ENCODE results near the gene TBC1D8.

The TBC1D8 gene

DNA sequence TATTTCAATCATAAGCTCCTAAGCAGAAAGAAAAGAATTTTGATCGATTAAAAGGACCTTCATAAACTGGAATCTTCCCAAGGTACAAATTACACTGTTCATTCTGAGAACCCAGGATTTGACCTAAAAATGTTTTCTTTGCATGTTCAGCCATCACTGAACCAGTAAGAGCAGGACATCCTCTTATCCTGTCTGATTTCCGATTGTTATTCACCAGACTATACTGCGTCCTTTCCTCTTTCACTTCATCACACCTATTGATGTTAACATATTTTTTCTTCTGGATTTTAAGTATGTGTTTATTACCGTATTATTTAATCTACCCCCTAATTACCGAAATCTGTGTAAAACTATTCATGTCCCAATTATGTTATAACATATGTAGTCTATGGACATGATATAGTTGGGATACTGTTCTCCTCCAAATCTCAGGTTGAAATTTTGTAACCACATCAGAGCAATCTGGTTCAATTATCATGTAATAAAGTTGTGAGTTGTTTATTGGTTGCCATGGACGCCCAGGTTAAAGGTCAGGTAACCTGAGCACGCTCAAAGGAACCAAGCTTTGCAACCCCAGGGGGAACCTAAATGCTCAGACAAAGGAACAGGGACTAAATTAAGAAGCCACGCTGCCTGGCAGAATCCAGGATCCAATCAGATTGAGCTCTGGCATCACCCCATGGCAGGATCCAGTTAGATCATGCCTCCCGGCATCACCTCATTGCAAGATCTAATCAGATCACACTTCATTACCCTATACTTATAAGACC is 11.6 kb upstream of the TBC1D8 start:
- no peak for DNase-seq (ENCODE audit: low read depth in 1 of 2, low spot score in 1 of 2)

DNA sequence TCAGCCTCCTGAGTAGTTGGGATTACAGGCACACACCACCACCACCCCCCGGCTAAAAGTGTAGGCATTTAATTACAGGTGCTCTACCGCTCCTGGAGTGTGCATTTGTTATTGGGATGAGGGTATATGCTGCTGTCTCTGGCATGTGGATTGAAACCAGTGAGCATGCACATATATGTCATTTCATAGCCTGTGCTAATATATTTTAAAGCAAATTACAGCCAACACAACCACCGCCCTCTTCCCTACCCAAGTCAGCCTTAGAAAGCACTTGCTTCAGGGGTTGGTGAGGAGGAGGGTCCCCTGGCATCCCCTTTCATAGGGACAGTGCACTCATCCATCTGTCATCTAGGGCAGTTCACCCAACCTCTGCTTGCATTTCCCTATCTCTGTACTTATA is 10.5 kb upstream of the TBC1D8 start:
- no peak for DNase-seq (ENCODE audit: low read depth in 1 of 2, low spot score in 1 of 2)

- no peak for DNase-seq (ENCODE audit: low read depth in 1 of 2, low spot score in 1 of 2)
Measured at GRCh38 chr2:101160454-101160853, 9.3 kb upstream of the TBC1D8 start.

DNA sequence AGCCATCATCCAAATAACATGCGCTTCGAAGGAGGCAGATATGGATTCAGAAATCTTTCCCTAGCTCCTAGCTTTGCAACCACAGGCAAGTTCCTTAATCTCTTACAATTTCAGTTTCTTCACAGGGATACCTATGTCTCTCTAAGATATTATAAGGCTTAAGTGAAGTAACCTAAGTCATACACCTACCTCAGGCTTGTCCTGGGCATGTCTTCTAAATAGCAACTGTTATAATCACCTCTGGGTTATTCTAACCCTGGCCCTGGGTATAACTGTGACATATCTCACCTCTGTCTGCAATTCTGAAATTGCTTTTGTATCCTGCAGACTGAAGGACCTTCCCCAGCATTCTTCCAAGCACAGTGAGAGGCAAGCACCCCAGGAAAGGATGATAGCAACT is 8.3 kb upstream of the TBC1D8 start:
- DNase-seq (ENCODE audit: low read depth in 1 of 2, low spot score in 1 of 2), result no peak

- no peak for DNase-seq (ENCODE audit: low read depth in 1 of 2, low spot score in 1 of 2)
Measured at GRCh38 chr2:101157272-101157671, 6.1 kb upstream of the TBC1D8 start.

GRCh38 chr2:101153787-101154186 is 2.6 kb upstream of the TBC1D8 start:
- no peak for DNase-seq (ENCODE audit: low read depth in 1 of 2, low spot score in 1 of 2)

GRCh38 chr2:101153077-101153707 is 2.0 kb upstream of the TBC1D8 start:
- no peak for DNase-seq (ENCODE audit: low read depth in 1 of 2, low spot score in 1 of 2)

DNA sequence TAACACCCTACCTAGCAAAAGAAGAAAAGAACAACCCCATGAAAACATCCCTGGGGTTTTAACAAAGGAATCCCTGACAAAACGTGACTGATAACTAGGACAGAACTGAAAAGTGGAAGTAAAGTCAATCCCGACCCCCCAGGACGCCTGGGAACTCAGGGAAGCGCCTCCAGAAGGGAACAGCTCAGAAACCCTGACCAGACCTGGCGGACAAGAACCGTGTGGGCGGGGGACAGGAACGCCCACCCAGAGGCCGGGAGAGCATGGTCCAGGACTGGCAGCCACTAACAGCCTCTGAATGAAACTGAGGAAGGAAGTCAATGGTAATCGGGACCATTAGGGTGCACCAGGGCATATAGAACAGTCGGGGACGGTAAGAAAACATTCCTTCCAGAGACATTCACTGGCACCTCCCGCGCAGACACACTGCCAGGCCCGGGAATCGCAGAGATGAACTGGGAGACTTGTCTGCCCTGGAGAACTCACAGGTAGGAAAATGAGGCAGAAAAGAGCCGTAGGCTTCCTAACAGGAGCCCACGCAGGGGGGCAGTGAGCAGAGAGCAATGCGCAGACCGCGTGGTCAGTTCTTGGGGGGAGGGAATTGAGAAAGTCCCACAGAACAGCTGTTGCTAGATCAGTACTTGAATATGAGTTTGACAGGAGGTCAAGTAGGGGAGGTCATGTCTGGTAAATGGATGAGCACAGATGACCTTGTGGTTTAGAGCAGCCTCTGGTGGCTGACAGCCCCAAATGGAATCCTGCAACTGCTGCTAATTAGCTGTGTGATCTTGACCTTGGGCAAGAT is 1.3 kb upstream of the TBC1D8 start:
- no peak for DNase-seq (ENCODE audit: low read depth in 1 of 2, low spot score in 1 of 2)

GRCh38 chr2:101151859-101152271 is 683 bp upstream of the TBC1D8 start:
- DNase-seq (ENCODE audit: low read depth in 1 of 2, low spot score in 1 of 2), result no peak

- no peak for DNase-seq (ENCODE audit: low read depth in 1 of 2, low spot score in 1 of 2)
Measured at GRCh38 chr2:101150306-101151145, 656 bp downstream of the TBC1D8 start.

GRCh38 chr2:101149241-101150192 is 1.7 kb downstream of the TBC1D8 start:
- DNase-seq (ENCODE audit: low read depth in 1 of 2, low spot score in 1 of 2), result no peak

DNA sequence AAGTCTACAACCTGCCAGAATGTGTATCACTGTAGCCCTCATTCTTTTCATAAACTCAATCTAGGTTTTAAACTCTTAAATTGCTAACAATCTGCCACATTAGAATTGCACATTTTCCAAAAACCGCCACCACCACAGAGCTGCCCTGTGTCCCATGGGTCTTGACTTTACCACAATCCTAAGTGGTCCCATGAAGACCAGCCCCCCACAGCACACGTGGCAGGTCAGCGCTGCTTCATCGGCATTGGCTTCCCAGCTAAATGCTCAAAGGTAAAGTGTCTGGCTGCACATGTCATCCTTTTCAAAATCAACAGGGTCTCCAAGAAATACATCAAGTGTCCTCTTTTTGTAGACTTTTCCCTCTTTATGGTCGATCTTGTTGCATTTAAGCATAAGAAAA is 2.4 kb downstream of the TBC1D8 start:
- DNase-seq (ENCODE audit: low read depth in 1 of 2, low spot score in 1 of 2), result no peak

GRCh38 chr2:101147971-101148370 is 3.2 kb downstream of the TBC1D8 start:
- no peak for DNase-seq (ENCODE audit: low read depth in 1 of 2, low spot score in 1 of 2)

DNA sequence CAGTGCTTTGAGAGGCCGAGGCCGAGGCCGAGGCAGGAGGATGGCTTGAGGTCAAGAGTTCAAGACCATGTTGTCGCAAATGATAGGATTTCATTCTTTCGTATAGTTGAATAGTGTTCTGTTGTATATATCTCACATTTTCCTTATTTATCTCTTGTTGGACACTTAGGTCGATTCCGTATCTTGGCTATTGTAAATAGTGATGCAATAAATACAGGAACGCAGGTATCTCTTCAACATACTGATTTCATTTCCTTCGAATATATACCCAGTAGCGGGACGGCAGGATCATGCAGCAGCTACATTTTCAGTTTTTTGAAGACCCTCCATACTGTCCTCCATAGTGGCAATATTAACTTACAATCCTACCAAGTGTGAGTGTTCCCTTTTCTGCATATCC is 4.1 kb downstream of the TBC1D8 start:
- DNase-seq (ENCODE audit: low read depth in 1 of 2, low spot score in 1 of 2), result no peak

- no peak for DNase-seq (ENCODE audit: low read depth in 1 of 2, low spot score in 1 of 2)
Measured at GRCh38 chr2:101146535-101146934, 4.6 kb downstream of the TBC1D8 start.

DNA sequence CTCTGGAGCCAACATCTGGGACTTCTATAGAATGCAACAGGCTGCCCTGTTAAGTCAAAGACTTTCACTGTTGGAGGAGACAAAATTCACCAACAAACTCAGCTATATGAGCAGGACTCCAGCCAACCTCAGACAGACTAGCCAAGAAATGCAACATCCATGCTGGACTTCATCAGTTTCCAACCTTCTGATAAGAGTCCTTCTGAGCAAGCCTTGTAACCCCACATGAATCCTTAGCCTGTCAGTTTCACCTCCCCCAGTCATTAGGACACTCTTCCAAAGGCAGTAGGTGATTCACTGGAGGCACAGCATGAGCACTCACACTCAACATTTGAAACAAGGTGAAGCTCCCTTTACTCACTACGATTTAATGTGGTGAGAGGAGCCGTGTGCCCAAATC is 5.8 kb downstream of the TBC1D8 start:
- DNase-seq (ENCODE audit: low read depth in 1 of 2, low spot score in 1 of 2), result no peak

DNA sequence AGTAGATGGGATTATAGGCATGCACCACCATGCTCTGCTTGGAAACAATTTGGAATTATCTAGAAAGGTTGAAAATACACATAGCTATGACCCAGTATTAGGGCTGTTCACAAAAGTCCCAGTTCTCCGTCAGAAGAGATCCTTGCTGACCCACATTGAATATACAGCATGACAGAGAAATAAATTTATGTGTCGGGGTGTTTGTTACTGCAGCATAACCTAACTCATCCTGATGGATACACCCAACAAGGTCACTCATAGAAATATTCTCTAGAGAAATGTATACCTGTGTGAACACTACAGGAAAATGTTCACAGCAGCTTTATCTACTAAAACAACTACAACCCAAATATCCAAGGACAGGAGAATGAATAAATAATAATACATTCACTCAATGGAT is 9.0 kb downstream of the TBC1D8 start:
- no peak for DNase-seq (ENCODE audit: low read depth in 1 of 2, low spot score in 1 of 2)

- no peak for DNase-seq (ENCODE audit: low read depth in 1 of 2, low spot score in 1 of 2)
Measured at GRCh38 chr2:101140978-101141655, 10.1 kb downstream of the TBC1D8 start.

DNA sequence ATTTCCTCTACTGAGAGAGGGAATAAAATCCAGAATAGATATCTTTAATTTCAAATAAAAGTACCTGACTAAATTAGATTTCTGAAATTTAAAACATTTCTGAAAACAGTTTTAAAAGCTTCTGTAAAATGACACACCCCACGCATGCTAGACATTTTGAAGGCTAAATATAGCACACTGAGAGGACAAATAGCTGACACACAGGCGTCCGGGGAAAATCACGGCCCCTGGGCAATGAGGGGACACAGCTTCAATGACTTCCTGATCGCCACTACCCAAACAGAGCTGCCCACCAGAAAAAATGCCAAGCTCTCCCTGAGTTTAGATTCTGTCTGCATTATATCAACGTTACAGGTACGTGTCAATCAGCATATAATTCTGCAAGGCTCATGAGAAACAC is 10.9 kb downstream of the TBC1D8 start:
- no peak for DNase-seq (ENCODE audit: low read depth in 1 of 2, low spot score in 1 of 2)

- no peak for DNase-seq (ENCODE audit: low read depth in 1 of 2, low spot score in 1 of 2)
Measured at GRCh38 chr2:101139495-101139894, 11.7 kb downstream of the TBC1D8 start.
